PFSK-1 (cell line): ENCODE results near the gene ZIC5.

Experiments
- FOXP2 ChIP-seq: optimal IDR thresholded peaks from 2 replicates; pipeline ENCODE3; 2011; ENCODE audit warnings: borderline replicate concordance, control low read depth, inconsistent platforms; ENCODE audit not compliant: insufficient read depth; ENCODE audit errors: extremely low read length, extremely low read depth
- POLR2AphosphoS5 ChIP-seq: IDR thresholded peaks from 2 replicates; pipeline ENCODE4 v1.6.1; 2012; ENCODE audit warnings: low read depth, mild to moderate bottlenecking, control low read depth, low read length, moderate library complexity
- SIN3A ChIP-seq: IDR thresholded peaks from 2 replicates; pipeline ENCODE4 v1.6.1; 2012; ENCODE audit warnings: mild to moderate bottlenecking, low read length, moderate library complexity, borderline replicate concordance; ENCODE audit not compliant: insufficient read depth
- TAF1 ChIP-seq: IDR thresholded peaks from 2 replicates; pipeline ENCODE4 v1.6.1; 2012; ENCODE audit warnings: low read length, control low read depth, borderline replicate concordance; ENCODE audit not compliant: insufficient read depth
- TF ChIP-seq, protein P1 (sequence below), 2 experiments: IDR thresholded peaks; 2 replicates each; pipeline versions ENCODE4 v1.6.1 to v1.8.0; 2011 to 2012; ENCODE audit warnings: low read depth in 2 of 2, low read length in 2 of 2, control low read depth in 1 of 2, inconsistent platforms in 1 of 2, mild to moderate bottlenecking in 1 of 2, moderate library complexity in 1 of 2; ENCODE audit not compliant: insufficient read depth in 1 of 2

The ZIC5 gene

DNA sequence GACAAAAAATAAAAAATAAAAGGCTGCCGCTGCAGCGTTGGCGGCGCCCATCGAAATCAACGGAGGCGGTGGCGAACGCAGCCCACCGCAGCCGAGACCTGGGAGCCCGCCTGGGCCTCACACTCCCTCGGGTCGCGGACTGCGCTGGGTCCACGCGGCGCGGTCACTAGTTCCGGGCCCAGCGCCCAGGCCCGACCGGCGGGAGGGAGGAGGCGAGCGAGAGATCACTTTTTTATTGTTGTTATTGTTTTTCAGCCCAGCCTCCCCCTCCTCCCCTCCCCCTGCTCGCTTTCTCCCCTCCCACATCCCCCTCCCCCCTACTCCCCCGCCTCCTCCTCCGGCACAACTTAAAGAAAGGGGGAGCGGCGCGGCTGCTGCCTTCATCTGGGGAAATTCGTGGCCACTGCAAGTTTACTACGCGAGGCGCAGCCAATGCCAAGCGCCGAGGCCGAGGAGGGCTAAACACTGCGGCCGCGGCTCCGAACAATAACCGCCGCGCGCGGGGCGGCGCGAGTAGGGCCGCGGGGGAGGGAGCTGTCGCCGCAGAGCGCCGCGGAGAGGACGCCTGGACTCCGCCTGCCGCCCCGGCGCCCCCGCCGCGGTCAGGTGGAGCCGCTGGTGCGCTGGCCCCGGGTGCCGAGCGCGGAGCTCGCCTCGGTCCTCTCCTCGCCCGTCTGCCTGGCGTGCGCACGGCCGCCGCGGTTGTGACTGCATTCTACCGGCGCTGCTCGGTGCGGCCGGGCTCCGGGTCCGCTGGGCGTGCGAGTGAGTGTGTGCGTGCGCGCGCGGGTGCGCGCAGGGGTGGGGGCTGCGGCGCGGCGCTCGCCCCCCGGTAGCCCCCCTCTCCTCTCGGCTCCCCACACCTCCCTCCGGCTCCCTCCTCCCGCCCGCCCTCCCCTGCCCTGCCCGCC, 9.5 kb upstream of the ZIC5 start:
- no peak for TF ChIP-seq FOXP2
- TF ChIP-seq TAF1 = no peak
- TF ChIP-seq POLR2AphosphoS5 = peak; percentile 20; the same call in 1 of the 2 replicates

DNA sequence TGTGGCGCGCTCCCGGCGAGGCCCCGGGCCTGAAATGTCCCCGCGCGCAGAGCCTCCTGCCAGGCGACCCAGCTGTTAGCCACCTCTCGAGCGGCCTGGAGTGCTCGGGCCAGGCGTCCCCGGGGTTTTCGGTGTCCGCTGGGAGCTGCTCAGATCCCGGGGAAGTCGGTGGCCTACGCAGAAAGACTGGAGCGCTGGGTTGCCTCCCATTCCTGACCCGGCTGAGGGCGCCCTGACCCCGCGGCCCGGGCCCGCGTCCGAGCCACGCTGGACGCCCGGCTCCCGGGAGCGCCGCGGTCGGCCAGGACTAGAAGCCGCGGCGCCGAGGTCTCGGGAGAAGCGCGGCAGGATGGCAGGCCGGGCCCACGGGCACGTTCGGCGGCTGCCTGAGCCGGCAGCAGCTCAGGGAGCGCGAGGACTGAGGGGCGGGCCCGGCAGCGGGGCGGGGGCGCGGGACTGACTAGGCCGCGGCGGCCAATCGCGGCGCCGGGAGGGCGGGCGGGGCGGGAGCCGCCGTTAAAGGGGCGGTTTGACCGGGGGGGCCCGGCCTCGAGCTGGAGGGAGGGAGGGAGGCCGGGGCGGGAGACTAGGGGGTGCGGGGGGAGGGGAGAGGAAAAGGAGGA, 8.7 kb upstream of the ZIC5 start:
- no peak for TF ChIP-seq SIN3A
- 0 out of 2 replicates have a peak, but pooled peaks have one; percentile 22 for TF ChIP-seq TAF1
- TF ChIP-seq POLR2AphosphoS5 = peak; percentile 59; the same call in 1 of the 2 replicates
- TF ChIP-seq, protein P1, sequence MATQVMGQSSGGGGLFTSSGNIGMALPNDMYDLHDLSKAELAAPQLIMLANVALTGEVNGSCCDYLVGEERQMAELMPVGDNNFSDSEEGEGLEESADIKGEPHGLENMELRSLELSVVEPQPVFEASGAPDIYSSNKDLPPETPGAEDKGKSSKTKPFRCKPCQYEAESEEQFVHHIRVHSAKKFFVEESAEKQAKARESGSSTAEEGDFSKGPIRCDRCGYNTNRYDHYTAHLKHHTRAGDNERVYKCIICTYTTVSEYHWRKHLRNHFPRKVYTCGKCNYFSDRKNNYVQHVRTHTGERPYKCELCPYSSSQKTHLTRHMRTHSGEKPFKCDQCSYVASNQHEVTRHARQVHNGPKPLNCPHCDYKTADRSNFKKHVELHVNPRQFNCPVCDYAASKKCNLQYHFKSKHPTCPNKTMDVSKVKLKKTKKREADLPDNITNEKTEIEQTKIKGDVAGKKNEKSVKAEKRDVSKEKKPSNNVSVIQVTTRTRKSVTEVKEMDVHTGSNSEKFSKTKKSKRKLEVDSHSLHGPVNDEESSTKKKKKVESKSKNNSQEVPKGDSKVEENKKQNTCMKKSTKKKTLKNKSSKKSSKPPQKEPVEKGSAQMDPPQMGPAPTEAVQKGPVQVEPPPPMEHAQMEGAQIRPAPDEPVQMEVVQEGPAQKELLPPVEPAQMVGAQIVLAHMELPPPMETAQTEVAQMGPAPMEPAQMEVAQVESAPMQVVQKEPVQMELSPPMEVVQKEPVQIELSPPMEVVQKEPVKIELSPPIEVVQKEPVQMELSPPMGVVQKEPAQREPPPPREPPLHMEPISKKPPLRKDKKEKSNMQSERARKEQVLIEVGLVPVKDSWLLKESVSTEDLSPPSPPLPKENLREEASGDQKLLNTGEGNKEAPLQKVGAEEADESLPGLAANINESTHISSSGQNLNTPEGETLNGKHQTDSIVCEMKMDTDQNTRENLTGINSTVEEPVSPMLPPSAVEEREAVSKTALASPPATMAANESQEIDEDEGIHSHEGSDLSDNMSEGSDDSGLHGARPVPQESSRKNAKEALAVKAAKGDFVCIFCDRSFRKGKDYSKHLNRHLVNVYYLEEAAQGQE (IDR thresholded peaks at IDR 0.05; ENCODE audit: insufficient read depth in 1 of 2, low read depth in 2 of 2, low read length in 2 of 2) = no peak
- no peak for TF ChIP-seq FOXP2

DNA sequence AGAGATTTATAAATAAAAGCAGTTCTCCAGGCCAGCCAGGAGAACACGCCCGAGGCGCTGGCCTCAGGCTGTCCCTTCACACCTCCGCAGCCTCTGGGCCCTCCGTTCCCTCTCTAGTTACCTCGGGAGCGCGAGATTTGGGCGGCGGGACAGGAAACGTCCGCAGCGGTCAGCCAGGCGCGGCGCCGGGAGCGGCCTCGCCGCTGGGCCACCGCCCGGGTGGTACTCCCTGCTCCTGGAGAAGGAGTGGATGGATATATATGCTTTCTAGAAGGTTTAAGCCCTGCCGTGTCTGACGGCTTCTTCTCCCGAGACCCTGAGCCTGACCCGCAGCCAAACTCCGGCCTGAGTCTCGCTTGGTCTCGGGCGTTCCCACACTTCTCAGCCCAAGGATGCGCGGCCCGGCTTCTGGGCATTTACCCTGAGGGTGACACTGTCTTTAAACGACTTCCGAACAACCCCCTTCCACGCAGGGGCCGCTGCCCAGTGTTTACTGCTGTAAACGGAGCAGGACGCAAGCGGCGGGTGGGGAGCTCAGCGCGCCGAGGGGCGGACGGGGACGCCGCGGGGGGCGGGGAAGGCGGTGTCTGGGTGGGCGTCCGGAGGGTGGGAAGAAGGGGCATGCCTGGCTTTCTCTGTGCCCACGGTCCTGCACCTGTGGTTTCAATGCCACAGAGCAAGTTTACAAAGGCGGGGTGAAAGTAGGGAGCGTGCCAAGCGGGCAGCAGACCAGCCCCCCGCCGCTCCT, 8.1 kb upstream of the ZIC5 start:
- TF ChIP-seq FOXP2 (no peak), POLR2AphosphoS5 (no peak), SIN3A (no peak), TAF1 (no peak)
- TF ChIP-seq, protein P1 (IDR thresholded peaks at IDR 0.05; ENCODE audit: insufficient read depth in 1 of 2, low read depth in 2 of 2, low read length in 2 of 2) = no peak

- no peak for TF ChIP-seq FOXP2
- no peak for TF ChIP-seq TAF1
- TF ChIP-seq POLR2AphosphoS5 = no peak
- TF ChIP-seq, protein P1 (IDR thresholded peaks at IDR 0.05; ENCODE audit: insufficient read depth in 1 of 2, low read depth in 2 of 2, low read length in 2 of 2) = no peak
- TF ChIP-seq SIN3A = no peak
Measured at GRCh38 chr13:99978799-99979452, 7.4 kb upstream of the ZIC5 start.
